Measurements from ENCODE around the gene SLC35E4. TPM values are rescaled to one million over a fixed set of nuclear protein-coding genes. Genes with fewer than 3 reads are reported as not detected.

Gene SLC35E4
- total RNA-seq, 2 donors from 2014 or later: 0.99 to 3.4 TPM

DNA sequence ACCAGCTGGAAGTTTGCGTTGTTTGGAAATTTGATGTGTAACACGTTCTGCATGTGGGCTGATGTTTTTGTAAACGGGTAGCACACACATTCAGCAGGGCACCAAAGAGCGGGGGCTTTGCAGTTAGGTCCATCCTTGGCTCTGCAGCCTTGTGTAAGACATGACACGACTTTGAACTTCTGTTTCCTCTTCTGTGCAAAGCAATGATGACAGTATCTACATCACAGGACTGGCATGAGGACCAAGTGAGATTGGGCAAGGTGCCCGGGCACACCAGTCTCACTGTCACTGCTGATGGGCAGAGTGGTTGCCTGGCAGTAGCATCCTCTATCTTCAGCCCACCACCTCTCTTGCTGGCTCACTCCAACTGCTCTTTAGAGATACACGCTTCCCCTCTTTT lies 25.3 kb upstream of the SLC35E4 start:
- peak in 1 of 4 donors; percentile 65 for DNase-seq

DNA sequence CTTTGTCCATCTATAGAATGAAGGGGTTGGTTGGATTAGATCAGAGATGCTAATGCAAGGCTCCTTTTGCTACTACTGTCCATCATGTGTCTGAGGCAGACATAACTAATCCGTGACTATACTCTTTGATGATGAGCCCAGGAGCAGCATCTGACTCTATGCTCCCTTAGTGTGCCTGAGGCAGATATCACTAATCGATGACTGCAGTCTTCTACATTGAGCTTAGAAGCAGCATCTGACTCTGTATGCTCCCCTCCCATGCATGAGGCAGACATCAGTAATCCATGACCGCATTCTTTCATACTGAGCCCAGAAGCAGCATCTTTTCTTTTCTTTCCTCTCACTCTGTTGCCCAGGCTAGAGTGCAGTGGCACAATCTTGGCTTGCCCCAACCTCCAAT lies 24.4 kb upstream of the SLC35E4 start:
- H3K4me3 ChIP-seq: no peak overlapping the region
- peaks cover 11% of the 10 kb centered on the region for H3K4me1 ChIP-seq
- H3K27ac ChIP-seq: no peak overlapping the region
- H3K27me3 ChIP-seq: no peaks in the 10 kb centered on the region
- ATAC-seq (no peak), DNase-seq (no peak)
- intact Hi-C loops (cut with DNase I): no loop called here
- no peaks in the 10 kb centered on the region for H3K9me3 ChIP-seq
- 80 to 91% methylated on average over 3 of the region's 3 CpGs for WGBS, 2 donors
- TF ChIP-seq, protein P1, sequence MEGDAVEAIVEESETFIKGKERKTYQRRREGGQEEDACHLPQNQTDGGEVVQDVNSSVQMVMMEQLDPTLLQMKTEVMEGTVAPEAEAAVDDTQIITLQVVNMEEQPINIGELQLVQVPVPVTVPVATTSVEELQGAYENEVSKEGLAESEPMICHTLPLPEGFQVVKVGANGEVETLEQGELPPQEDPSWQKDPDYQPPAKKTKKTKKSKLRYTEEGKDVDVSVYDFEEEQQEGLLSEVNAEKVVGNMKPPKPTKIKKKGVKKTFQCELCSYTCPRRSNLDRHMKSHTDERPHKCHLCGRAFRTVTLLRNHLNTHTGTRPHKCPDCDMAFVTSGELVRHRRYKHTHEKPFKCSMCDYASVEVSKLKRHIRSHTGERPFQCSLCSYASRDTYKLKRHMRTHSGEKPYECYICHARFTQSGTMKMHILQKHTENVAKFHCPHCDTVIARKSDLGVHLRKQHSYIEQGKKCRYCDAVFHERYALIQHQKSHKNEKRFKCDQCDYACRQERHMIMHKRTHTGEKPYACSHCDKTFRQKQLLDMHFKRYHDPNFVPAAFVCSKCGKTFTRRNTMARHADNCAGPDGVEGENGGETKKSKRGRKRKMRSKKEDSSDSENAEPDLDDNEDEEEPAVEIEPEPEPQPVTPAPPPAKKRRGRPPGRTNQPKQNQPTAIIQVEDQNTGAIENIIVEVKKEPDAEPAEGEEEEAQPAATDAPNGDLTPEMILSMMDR (IDR thresholded peaks at IDR 0.05): no peak
- no peak for TF ChIP-seq POLR2A (IDR thresholded peaks at IDR 0.05)
- H3K36me3 ChIP-seq (replicated peaks in 1 of 2; ENCODE audit: insufficient read depth in 1 of 2, low read depth in 2 of 2): no peaks in the 10 kb centered on the region

More for the DNA sequence above, 25.3 kb upstream of the SLC35E4 start:
- TF ChIP-seq, protein P1 (IDR thresholded peaks at IDR 0.05): no peak
- no peak for TF ChIP-seq POLR2A (IDR thresholded peaks at IDR 0.05)
- H3K4me1 ChIP-seq: peaks cover 20% of the 10 kb centered on the region
- H3K27ac ChIP-seq: no peak overlapping the region
- H3K27me3 ChIP-seq: no peaks in the 10 kb centered on the region
- WGBS, 2 donors: 57 to 70% methylated on average over 7 of the region's 7 CpGs
- intact Hi-C loops (cut with DNase I): no loop called here
- no peaks in the 10 kb centered on the region for H3K9me3 ChIP-seq
- no peak overlapping the region for H3K4me3 ChIP-seq
- no peak for ATAC-seq
- H3K36me3 ChIP-seq (replicated peaks in 1 of 2; ENCODE audit: insufficient read depth in 1 of 2, low read depth in 2 of 2): no peaks in the 10 kb centered on the region

DNA sequence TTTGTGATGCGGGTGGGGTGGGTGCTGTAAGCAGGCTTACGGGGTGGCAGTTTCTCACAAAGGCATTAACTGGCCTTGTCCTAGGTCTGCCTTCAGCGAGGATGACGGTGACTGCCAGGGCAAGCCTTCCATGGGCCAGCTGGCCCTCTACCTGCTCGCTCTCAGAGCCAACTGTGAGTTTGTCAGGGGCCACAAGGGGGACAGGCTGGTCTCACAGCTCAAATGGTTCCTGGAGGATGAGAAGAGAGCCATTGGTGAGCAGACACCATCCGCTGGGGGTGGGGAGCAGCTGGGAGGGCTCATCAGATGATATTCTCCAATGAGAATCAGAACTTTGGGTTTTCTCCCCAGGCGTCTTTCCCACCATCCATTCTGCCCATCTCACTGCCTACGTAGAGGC lies 22.8 kb upstream of the SLC35E4 start:
- TF ChIP-seq POLR2A (IDR thresholded peaks at IDR 0.05): no peak
- no peak for DNase-seq
- no peak for ATAC-seq
- H3K4me1 ChIP-seq: peaks cover 3% of the 10 kb centered on the region
- H3K9me3 ChIP-seq: no peaks in the 10 kb centered on the region
- WGBS, 2 donors: 92 to 93% methylated on average over 8 of the region's 8 CpGs
- H3K27me3 ChIP-seq: no peaks in the 10 kb centered on the region
- intact Hi-C loops (cut with DNase I): no loop called here
- H3K4me3 ChIP-seq: no peak overlapping the region
- H3K27ac ChIP-seq: no peak overlapping the region
- H3K36me3 ChIP-seq (replicated peaks in 1 of 2; ENCODE audit: insufficient read depth in 1 of 2, low read depth in 2 of 2): no peaks in the 10 kb centered on the region

DNA sequence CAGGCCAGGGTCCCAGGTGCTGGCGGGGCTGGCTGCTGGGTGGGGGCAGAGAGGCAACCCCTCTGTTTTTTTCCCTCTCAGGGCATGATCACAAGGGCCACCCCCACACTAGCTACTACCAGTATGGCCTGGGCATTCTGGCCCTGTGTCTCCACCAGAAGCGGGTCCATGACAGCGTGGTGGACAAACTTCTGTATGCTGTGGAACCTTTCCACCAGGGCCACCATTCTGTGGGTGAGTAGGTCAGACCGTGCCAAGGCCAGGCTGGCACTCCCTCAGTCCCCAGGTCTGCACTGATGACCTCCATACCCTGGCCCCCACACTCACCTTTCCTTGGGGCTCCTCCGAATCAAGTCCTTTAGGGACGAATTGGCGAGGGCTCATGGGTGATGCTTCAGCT lies 21.3 kb upstream of the SLC35E4 start:
- Histone ChIP-seq H3K36me3 (replicated peaks in 1 of 2; ENCODE audit: insufficient read depth in 1 of 2, low read depth in 2 of 2) (no peaks in the 10 kb centered on the region), H3K4me3 (no peak overlapping the region), H3K27me3 (no peaks in the 10 kb centered on the region), H3K9me3 (no peaks in the 10 kb centered on the region), H3K4me1 (no peaks in the 10 kb centered on the region), H3K27ac (no peak overlapping the region)
- intact Hi-C loops (cut with DNase I): no loop called here
- WGBS, 2 donors: 90 to 95% methylated on average over 7 of the region's 7 CpGs
- no peak for ATAC-seq
- no peak for TF ChIP-seq POLR2A (IDR thresholded peaks at IDR 0.05)
- TF ChIP-seq, protein P1 (IDR thresholded peaks at IDR 0.05): no peak
- DNase-seq: no peak

DNA sequence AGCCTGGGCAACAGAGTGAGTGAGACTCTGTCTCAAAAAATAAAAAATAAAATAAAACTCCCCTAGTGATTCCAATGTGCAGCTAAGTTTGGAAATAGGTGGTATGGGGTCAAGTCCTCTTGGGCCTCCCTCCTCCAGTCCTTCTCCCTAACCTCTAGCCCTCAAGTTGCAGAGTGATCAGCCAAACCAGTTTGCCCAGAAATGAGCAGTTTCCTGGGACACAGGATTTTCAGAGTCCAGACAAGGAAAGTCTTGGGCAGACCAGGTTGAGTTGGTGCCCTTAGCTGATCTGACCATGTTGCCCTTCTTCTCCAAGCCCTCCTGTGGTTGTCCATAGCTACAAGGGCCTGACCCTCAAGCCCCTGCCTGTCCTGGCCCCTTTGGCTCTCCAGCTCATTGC lies 20.7 kb upstream of the SLC35E4 start:
- intact Hi-C loops (cut with DNase I): no loop called here
- Histone ChIP-seq H3K4me3 (no peak overlapping the region), H3K4me1 (no peaks in the 10 kb centered on the region), H3K36me3 (replicated peaks in 1 of 2; ENCODE audit: insufficient read depth in 1 of 2, low read depth in 2 of 2) (no peaks in the 10 kb centered on the region), H3K27ac (no peak overlapping the region), H3K27me3 (no peaks in the 10 kb centered on the region), H3K9me3 (no peaks in the 10 kb centered on the region)
- TF ChIP-seq, protein P1 (IDR thresholded peaks at IDR 0.05): no peak
- no peak for TF ChIP-seq POLR2A (IDR thresholded peaks at IDR 0.05)
- ATAC-seq (no peak), DNase-seq (no peak)

All from body of pancreas (tissue), 4 donors.